Measurements from ENCODE around the gene ANKRD36. TPM values are rescaled to one million over a fixed set of nuclear protein-coding genes. Genes with fewer than 3 reads are reported as not detected.
"Not testable (repeated sequence)": the region's sequence is repeated elsewhere in the genome, so short reads cannot be mapped to it uniquely, and the experiment has no call there.

ANKRD36 gene
- total and polyA plus RNA-seq, 3 donors from 2014 or later = 7.3 to 132 (median 57.2) TPM

GRCh38 chr2:97111246-97111645 lies 1.7 kb upstream of the ANKRD36 start:
- H3K9me3 ChIP-seq; H3K27ac ChIP-seq; H3K36me3 ChIP-seq (ENCODE audit: low read depth, missing control alignments); H3K27me3 ChIP-seq; intact Hi-C loops (cut with DNase I; ENCODE audit: low total_unique reads); H3K4me1 ChIP-seq; DNase-seq; H3K4me3 ChIP-seq: not testable (repeated sequence)
- 79 to 87% methylated on average over 9 of the region's 9 CpGs for WGBS, 2 donors

- peak; percentile 89 for DNase-seq
- WGBS, 2 donors = 0 to 2% methylated on average over 10 to 22 of the region's 44 CpGs
- H3K4me1 ChIP-seq; H3K9me3 ChIP-seq; H3K27me3 ChIP-seq; intact Hi-C loops (cut with DNase I; ENCODE audit: low total_unique reads); H3K36me3 ChIP-seq (ENCODE audit: low read depth, missing control alignments): not testable (repeated sequence)
- Histone ChIP-seq H3K27ac (peak overlapping the region; percentile 90), H3K4me3 (peak overlapping the region; percentile 78)
- peak; percentile 92 to 100 (median 98) for TF ChIP-seq CTCF (IDR thresholded peaks at IDR 0.05)
These were observed 468 bp upstream of the ANKRD36 start for GRCh38 chr2:97112320-97113049.

DNA sequence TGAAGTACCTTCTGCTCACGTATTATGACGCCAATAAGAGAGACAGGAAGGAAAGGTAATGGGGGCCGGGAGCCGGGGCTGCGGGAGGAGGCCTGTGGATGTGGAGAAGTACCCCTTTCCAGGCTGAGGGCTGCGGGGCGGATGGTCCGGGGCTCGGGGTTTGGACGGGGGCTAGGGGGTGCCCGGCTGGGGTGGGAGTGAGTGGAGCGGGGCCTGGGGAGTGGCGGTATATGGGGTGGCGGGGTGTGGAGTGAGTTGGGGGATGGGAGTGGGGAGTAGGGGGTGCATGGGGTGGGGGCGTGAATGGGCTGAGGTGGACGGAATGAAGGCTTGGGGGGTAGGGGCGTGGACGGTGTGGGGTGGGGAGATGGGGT lies 916 bp downstream of the ANKRD36 start:
- intact Hi-C loops (cut with DNase I; ENCODE audit: low total_unique reads); H3K36me3 ChIP-seq (ENCODE audit: low read depth, missing control alignments); H3K27me3 ChIP-seq; DNase-seq; H3K9me3 ChIP-seq; H3K4me1 ChIP-seq: not testable (repeated sequence)
- 3 to 4% methylated on average over 10 to 11 of the region's 18 CpGs for WGBS, 2 donors
- H3K27ac ChIP-seq = peak overlapping the region; percentile 90
- peak overlapping the region; percentile 78 for H3K4me3 ChIP-seq

GRCh38 chr2:97129090-97129489 lies 16.1 kb downstream of the ANKRD36 start:
- H3K27me3 ChIP-seq; H3K36me3 ChIP-seq (ENCODE audit: low read depth, missing control alignments); H3K27ac ChIP-seq; intact Hi-C loops (cut with DNase I; ENCODE audit: low total_unique reads); H3K9me3 ChIP-seq; DNase-seq; H3K4me1 ChIP-seq; H3K4me3 ChIP-seq: not testable (repeated sequence)
- WGBS, 2 donors = 95 to 100% methylated on average over 2 of the region's 2 CpGs

DNA sequence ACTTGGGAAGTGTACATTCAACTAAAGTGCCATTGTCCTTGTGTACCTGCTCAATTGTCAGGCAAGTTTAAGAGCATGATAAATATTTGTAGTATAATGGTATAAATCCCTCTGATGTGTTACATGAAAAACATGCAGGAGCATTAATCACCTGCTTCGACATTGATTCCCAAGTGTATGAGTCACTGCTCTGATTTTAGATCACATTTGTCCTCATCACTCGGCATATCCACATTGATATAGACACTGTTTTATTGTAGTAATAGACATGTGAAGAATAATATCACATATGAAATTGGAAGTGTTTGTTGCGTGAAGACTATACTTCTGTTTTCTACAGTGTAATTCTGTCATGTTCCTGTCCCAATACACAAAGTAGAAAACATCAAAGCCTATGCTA lies 31.1 kb downstream of the ANKRD36 start:
- intact Hi-C loops (cut with DNase I; ENCODE audit: low total_unique reads); H3K9me3 ChIP-seq; H3K27ac ChIP-seq; H3K27me3 ChIP-seq; H3K36me3 ChIP-seq (ENCODE audit: low read depth, missing control alignments); DNase-seq; H3K4me1 ChIP-seq; H3K4me3 ChIP-seq: not testable (repeated sequence)
- WGBS, 2 donors = 77 to 79% methylated on average over 3 of the region's 3 CpGs

DNA sequence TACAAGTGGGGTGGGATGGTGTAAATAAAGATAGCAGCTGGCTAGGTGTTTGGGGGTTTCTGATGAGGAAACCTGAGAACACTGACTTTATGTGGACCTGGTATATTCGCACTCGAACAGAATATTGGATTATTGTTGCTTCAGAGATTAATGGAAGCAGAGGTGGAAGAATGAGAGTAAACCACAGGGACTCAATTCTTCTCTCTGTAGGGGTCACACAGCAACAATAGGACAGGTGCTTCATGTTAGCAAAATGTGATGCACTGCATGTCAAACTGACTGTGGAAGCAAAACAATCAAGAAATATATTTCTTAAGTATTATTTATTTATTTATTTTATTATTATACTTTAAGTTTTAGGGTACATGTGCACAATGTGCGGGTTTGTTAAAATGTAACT lies 53.6 kb downstream of the ANKRD36 start:
- H3K4me3 ChIP-seq; H3K27me3 ChIP-seq; H3K36me3 ChIP-seq (ENCODE audit: low read depth, missing control alignments); H3K4me1 ChIP-seq; H3K9me3 ChIP-seq; intact Hi-C loops (cut with DNase I; ENCODE audit: low total_unique reads); DNase-seq; H3K27ac ChIP-seq: not testable (repeated sequence)
- 65 to 87% methylated on average over 1 to 3 of the region's 3 CpGs for WGBS, 2 donors

GRCh38 chr2:97167938-97168337 lies 55.0 kb downstream of the ANKRD36 start:
- DNase-seq; intact Hi-C loops (cut with DNase I; ENCODE audit: low total_unique reads); H3K36me3 ChIP-seq (ENCODE audit: low read depth, missing control alignments); H3K9me3 ChIP-seq; H3K4me1 ChIP-seq; H3K27ac ChIP-seq; H3K4me3 ChIP-seq; H3K27me3 ChIP-seq: not testable (repeated sequence)
- WGBS, 2 donors = 69 to 79% methylated on average over 4 of the region's 4 CpGs

DNA sequence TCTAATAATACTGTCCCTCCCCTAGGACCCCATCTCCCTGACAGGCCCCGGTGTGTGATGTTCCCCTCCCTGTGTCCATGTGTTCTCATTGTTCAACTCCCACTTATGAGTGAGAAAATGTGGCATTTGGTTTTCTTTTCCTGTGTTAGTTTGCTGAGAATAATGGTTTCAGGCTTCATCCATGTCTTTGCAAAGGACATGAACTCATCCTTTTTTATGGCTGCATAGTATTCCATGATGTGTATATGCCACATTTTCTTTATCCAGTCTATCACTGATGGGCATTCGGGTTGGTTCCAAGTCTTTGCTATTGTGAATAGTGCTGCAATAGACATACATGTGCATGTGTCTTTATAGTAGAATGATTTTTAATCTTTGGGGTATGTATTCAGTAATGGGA lies 55.6 kb downstream of the ANKRD36 start:
- DNase-seq; H3K4me3 ChIP-seq; H3K9me3 ChIP-seq; H3K4me1 ChIP-seq; H3K36me3 ChIP-seq (ENCODE audit: low read depth, missing control alignments); intact Hi-C loops (cut with DNase I; ENCODE audit: low total_unique reads); H3K27ac ChIP-seq; H3K27me3 ChIP-seq: not testable (repeated sequence)
- WGBS, 2 donors = 62 to 76% methylated on average over 2 of the region's 2 CpGs

DNA sequence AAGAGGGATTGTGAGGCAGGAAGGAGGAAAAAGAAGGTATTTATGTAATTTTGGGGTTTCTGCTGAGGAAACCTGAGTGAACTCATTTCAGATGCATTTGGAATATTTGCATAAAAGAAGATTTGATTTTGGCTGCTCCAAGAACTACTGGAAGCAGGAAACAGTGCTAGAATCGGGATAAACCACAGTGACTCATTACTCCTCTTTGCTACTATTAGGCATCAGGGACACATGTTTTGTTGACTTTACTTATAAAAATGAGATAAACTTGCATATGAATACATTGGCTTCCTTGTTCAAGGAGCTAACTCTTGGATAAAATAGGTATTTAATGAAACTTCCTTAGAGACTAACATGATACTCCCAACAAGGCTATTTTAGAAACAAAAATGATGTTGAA lies 67.4 kb downstream of the ANKRD36 start:
- H3K4me1 ChIP-seq; DNase-seq; H3K36me3 ChIP-seq (ENCODE audit: low read depth, missing control alignments); H3K4me3 ChIP-seq; H3K27ac ChIP-seq; H3K9me3 ChIP-seq; intact Hi-C loops (cut with DNase I; ENCODE audit: low total_unique reads); H3K27me3 ChIP-seq: not testable (repeated sequence)
- 84 to 94% methylated on average over 1 of the region's 1 CpG for WGBS, 2 donors

GRCh38 chr2:97195349-97195748 lies 82.4 kb downstream of the ANKRD36 start:
- DNase-seq; H3K27ac ChIP-seq; H3K27me3 ChIP-seq; H3K36me3 ChIP-seq (ENCODE audit: low read depth, missing control alignments); H3K9me3 ChIP-seq; H3K4me1 ChIP-seq; H3K4me3 ChIP-seq; intact Hi-C loops (cut with DNase I; ENCODE audit: low total_unique reads): not testable (repeated sequence)
- 71 to 96% methylated on average over 1 of the region's 1 CpG for WGBS, 2 donors

- intact Hi-C loops (cut with DNase I; ENCODE audit: low total_unique reads); H3K27me3 ChIP-seq; H3K4me3 ChIP-seq; H3K36me3 ChIP-seq (ENCODE audit: low read depth, missing control alignments); H3K9me3 ChIP-seq; H3K4me1 ChIP-seq; DNase-seq; H3K27ac ChIP-seq: not testable (repeated sequence)
- 96% methylated on average over 1 of the region's 1 CpG for WGBS, 2 donors
These were observed 84.3 kb downstream of the ANKRD36 start for GRCh38 chr2:97197251-97197650.

DNA sequence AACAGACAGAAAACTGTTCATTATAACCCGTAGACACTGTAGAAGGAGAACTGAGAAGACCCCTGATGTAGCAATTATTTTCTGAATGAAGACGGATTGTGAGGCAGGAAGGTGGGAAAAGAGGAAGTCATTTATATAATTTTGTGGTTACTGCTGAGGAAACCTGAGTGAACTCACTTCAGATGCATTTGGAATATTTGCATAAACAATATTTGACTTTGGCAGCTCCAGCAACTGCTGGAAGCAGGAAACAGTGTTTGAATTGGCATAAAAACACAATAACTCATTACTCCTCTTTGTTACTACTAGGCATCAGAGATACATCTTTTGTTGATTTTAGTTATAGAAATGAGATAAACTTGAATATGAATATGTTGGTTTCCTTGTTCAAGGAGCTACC lies 87.9 kb downstream of the ANKRD36 start:
- H3K9me3 ChIP-seq; H3K4me3 ChIP-seq; DNase-seq; H3K27me3 ChIP-seq; H3K27ac ChIP-seq; intact Hi-C loops (cut with DNase I; ENCODE audit: low total_unique reads); H3K4me1 ChIP-seq; H3K36me3 ChIP-seq (ENCODE audit: low read depth, missing control alignments): not testable (repeated sequence)
- WGBS, 2 donors = 85% methylated on average over 2 of the region's 2 CpGs

All from testis (tissue), 3 donors.